GM19463 (cell line): ENCODE measurements around the gene BOC.

Experiments used
- ATAC-seq: cut with Tn5 transposase; IDR thresholded peaks from one replicate; pipeline ENCODE4 v1.9.1; 2021; ENCODE audit warnings: mild to moderate bottlenecking, moderate library complexity; ENCODE audit not compliant: unreplicated experiment

BOC gene

GRCh38 chr3:113283306-113283705, 71.9 kb downstream of the BOC start:
- no peak for ATAC-seq

GRCh38 chr3:113284453-113285050, 73.2 kb downstream of the BOC start:
- no peak for ATAC-seq

- no peak for ATAC-seq
These were observed 73.9 kb downstream of the BOC start for GRCh38 chr3:113285226-113285625.

GRCh38 chr3:113285741-113286140, 74.4 kb downstream of the BOC start:
- ATAC-seq = no peak

GRCh38 chr3:113286524-113286923, 75.2 kb downstream of the BOC start:
- no peak for ATAC-seq

GRCh38 chr3:113287111-113287802, 75.9 kb downstream of the BOC start:
- ATAC-seq = no peak

GRCh38 chr3:113287803-113288648, 76.7 kb downstream of the BOC start:
- no peak for ATAC-seq

- no peak for ATAC-seq
These were observed 77.5 kb downstream of the BOC start for GRCh38 chr3:113288881-113289280.

- ATAC-seq = no peak
These were observed 80.2 kb downstream of the BOC start for GRCh38 chr3:113291572-113291971.

- no peak for ATAC-seq
These were observed 81.6 kb downstream of the BOC start for GRCh38 chr3:113292933-113293332.

- ATAC-seq = no peak
These were observed 82.0 kb downstream of the BOC start for GRCh38 chr3:113293348-113293747.

GRCh38 chr3:113295463-113295862, 84.1 kb downstream of the BOC start:
- no peak for ATAC-seq

GRCh38 chr3:113297287-113297686, 85.9 kb downstream of the BOC start:
- ATAC-seq = no peak

GRCh38 chr3:113297841-113298240, 86.5 kb downstream of the BOC start:
- ATAC-seq = no peak

- ATAC-seq = no peak
These were observed 89.2 kb downstream of the BOC start for GRCh38 chr3:113300596-113300995.

GRCh38 chr3:113304102-113304501, 92.7 kb downstream of the BOC start:
- no peak for ATAC-seq

- ATAC-seq = no peak
These were observed 93.6 kb downstream of the BOC start for GRCh38 chr3:113304856-113305540.

- no peak for ATAC-seq
These were observed 99.6 kb downstream of the BOC start for GRCh38 chr3:113310960-113311359.

- ATAC-seq = no peak
These were observed 101.1 kb downstream of the BOC start for GRCh38 chr3:113312416-113312815.

GRCh38 chr3:113314923-113315322, 103.6 kb downstream of the BOC start:
- ATAC-seq = no peak

GRCh38 chr3:113329757-113330156, 118.4 kb downstream of the BOC start:
- ATAC-seq = no peak
